Ovary (tissue), 9 donors: ENCODE results near the gene TEX28. TPM values are rescaled to one million over a fixed set of nuclear protein-coding genes. Genes with fewer than 3 reads are reported as not detected.
"Not testable (repeated sequence)": the region's sequence is repeated elsewhere in the genome, so short reads cannot be mapped to it uniquely, and the experiment has no call there.

ENCODE experiments used
- DNase-seq, 5 donors: peaks; one replicate each; pipeline ENCODE4 v3.0.0-alpha.2; 2019 to 2020
- H3K27ac ChIP-seq, 2 donors: fragments of 200-600 bp; one replicate each; pipeline versions ENCODE4 v1.5.1 to v1.8.0; 2019 to 2022
- H3K27me3 ChIP-seq: fragments of 200-600 bp; one replicate; pipeline ENCODE4 v1.8.0; 2022
- H3K36me3 ChIP-seq: fragments of 200-600 bp; sonication (generic); one replicate; pipeline ENCODE4 v1.5.1; 2019
- H3K4me1 ChIP-seq: one replicate; pipeline ENCODE4 v1.8.1; 2013; ENCODE audit warnings: mild to moderate bottlenecking, moderate library complexity; ENCODE audit not compliant: insufficient read depth
- H3K4me3 ChIP-seq: fragments of 200-600 bp; sonication (generic); one replicate; pipeline ENCODE4 v1.5.1; 2017
- H3K9me3 ChIP-seq, 2 donors: fragments of 200-600 bp in 1 of 2; sonication (generic) in 1 of 2; one replicate each; pipeline versions ENCODE4 v1.5.1 to v1.8.1; 2013 to 2019; ENCODE audit warnings: mild to moderate bottlenecking in 1 of 2, moderate library complexity in 1 of 2
- WGBS, 3 donors: extraction: QIAGEN DNeasy Blood & Tissue Kit in 1 of 3; methylation state at CpG; one replicate each; pipeline versions ENCODE4 v1.1.5 to v1.1.7; 2013 to 2017; 5-methylcytosine and 5-hydroxymethylcytosine counted together
- intact Hi-C, 4 donors: fragments of 100-400 bp; cut with DNase I; formaldehyde crosslinking; loops; one replicate each; pipeline versions ENCODE4 v1.11.0 to v1.15.1; 2022 to 2023
- polyA plus RNA-seq, 2 donors: library from polyadenylated mRNA; stranded (reverse); fragments of 200-250 nt in 1 of 2; fragments of 350-450 nt in 1 of 2; fragmentation: Illumina TruSeq in 1 of 2; extraction: RNeasy Lipid Tissue Mini Kit (QIAGEN cat#74804) in 1 of 2; gene quantifications; one replicate each; pipeline ENCODE4 v1.2.3, GENCODE V29; 2013 to 2014
- total RNA-seq, 7 donors: library from RNA; depleted of rRNA in 2 of 7; stranded (reverse); fragments of >200 nt in 2 of 7; fragmentation: NEBNext Ultra II Directional in 3 of 7; extraction: Animal tissue kit (Norgen Biotek cat#: 25700) in 3 of 7; gene quantifications; one replicate each; pipeline versions ENCODE4 v1.1.0 to v1.2.4, GENCODE V29; 2016 to 2023
- donor health status: DM: no; HTN: no; CAD: no; lungs with moderate emphysema.
- donor health status: DM: no; HTN: no; CAD: no.
- donor health status: Bipolar disorder and iron deficiency.
- donor health status: DM: yes; HTN: yes; CAD: no.
- donor health status: DM: no; HTN: no; CAD: no.
- donor health status: DM: yes; HTN: yes; CAD: no.

The TEX28 gene
- total and polyA plus RNA-seq, 9 donors = not detected

DNA sequence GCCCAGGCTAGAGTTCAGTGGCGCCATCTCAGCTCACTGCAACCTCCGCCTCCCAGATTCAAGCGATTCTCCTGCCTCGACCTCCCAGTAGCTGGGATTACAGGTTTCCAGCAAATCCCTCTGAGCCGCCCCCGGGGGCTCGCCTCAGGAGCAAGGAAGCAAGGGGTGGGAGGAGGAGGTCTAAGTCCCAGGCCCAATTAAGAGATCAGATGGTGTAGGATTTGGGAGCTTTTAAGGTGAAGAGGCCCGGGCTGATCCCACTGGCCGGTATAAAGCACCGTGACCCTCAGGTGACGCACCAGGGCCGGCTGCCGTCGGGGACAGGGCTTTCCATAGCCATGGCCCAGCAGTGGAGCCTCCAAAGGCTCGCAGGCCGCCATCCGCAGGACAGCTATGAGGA lies 37.6 kb downstream of the TEX28 start, which contains the start of gene OPN1MW3:
TSS of gene OPN1MW3 (plus strand) at position 301 of the 400 bp plus-strand sequence. CDS start at position 339, 38 bp downstream.
- no CpG with 5 or more reads among the region's 17 CpGs for WGBS, 3 donors
- intact Hi-C loops = not testable (repeated sequence)

GRCh38 chrX:154248076-154248475 lies 46.8 kb downstream of the TEX28 start:
- H3K36me3 ChIP-seq, H3K27ac ChIP-seq, H3K4me3 ChIP-seq, H3K9me3 ChIP-seq, H3K27me3 ChIP-seq, intact Hi-C loops, DNase-seq, H3K4me1 ChIP-seq: not testable (repeated sequence)
- WGBS, 3 donors = no CpG with 5 or more reads among the region's 10 CpGs

More for the DNA sequence above, 37.6 kb downstream of the TEX28 start, which contains the start of gene OPN1MW3:
- DNase-seq, H3K36me3 ChIP-seq, H3K4me3 ChIP-seq, H3K27ac ChIP-seq, H3K4me1 ChIP-seq, H3K27me3 ChIP-seq, H3K9me3 ChIP-seq: not testable (repeated sequence)

GRCh38 chrX:154247377-154248045 lies 47.4 kb downstream of the TEX28 start:
- H3K9me3 ChIP-seq, DNase-seq, H3K27me3 ChIP-seq, intact Hi-C loops, H3K27ac ChIP-seq, H3K4me3 ChIP-seq, H3K36me3 ChIP-seq, H3K4me1 ChIP-seq: not testable (repeated sequence)
- WGBS, 3 donors = 70% methylated on average over 1 of the region's 17 CpGs; no CpG with 5 or more reads in 2 of the 3 donors

DNA sequence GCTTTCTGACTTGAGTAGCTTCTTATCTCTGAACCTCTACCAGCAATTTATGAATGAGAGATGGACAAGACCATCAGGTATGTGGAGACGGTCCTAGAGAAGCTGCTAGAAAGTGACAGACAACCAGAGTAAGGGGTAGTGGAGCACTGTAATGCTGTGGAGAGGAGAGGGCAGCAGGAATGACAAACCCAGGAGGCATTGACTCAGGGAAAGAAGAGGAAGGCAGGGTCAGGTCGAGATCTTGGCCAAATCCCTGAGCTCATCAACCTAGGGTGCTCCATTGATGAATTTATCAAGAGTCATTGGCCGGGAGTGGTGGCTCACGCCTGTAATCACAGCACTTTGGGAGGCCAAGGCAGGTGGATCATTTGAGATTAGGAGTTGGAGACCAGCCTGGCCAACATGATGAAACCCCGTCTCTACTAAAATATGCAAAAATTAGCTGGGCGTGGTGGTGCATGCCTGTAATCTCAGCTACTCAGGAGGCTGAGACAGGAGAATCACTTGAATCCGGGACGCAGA lies 54.9 kb downstream of the TEX28 start:
- H3K27me3 ChIP-seq, H3K27ac ChIP-seq, H3K4me1 ChIP-seq, H3K9me3 ChIP-seq, H3K4me3 ChIP-seq, intact Hi-C loops, H3K36me3 ChIP-seq: not testable (repeated sequence)
- DNase-seq = peak in 2 of 5 donors; percentile 12 to 16
- WGBS, 3 donors = 77 to 83% (median 79%) methylated on average over 6 to 8 of the region's 8 CpGs

DNA sequence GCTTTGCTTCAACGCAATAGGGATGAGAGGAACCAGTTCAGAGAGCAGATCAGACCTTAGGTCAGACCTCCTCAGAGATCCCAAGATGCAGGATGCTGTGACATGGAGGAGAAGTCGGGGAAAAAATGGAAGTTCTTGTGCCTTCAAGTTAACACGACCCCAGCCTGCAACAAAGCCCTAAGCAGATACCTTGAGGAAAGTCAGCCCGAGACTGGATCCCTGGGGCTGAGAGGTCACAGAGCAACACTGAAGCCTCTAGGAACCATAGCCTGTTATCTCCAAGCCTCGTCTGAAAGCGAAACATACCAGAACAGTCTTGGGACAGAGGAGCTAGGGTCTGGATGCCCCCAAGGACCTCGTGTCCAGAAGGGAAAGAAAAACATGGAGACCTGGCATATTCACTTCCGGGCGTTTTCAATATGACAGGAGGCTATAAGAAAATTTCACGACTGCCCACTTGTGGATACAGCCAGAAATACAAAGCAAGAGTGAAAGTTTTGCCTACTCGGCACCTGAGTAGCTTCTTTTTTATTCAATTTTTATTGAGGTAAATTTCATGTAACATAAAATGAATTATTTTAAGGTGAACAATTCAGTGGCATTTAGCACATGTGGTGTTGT lies 55.9 kb downstream of the TEX28 start:
- H3K36me3 ChIP-seq, intact Hi-C loops, H3K4me3 ChIP-seq, H3K27me3 ChIP-seq, H3K27ac ChIP-seq, DNase-seq, H3K4me1 ChIP-seq, H3K9me3 ChIP-seq: not testable (repeated sequence)
- WGBS, 3 donors = 75 to 82% methylated on average over 1 to 8 of the region's 11 CpGs; no CpG with 5 or more reads in 1 of the 3 donors

- H3K4me3 ChIP-seq, H3K4me1 ChIP-seq, intact Hi-C loops, H3K27me3 ChIP-seq, DNase-seq, H3K9me3 ChIP-seq, H3K36me3 ChIP-seq, H3K27ac ChIP-seq: not testable (repeated sequence)
- no CpG with 5 or more reads among the region's 16 CpGs for WGBS, 3 donors
Measured at GRCh38 chrX:154233620-154234019, 61.3 kb downstream of the TEX28 start.

GRCh38 chrX:154231443-154231842 lies 63.5 kb downstream of the TEX28 start:
- H3K4me3 ChIP-seq, H3K9me3 ChIP-seq, DNase-seq, H3K27me3 ChIP-seq, H3K4me1 ChIP-seq, H3K36me3 ChIP-seq, H3K27ac ChIP-seq, intact Hi-C loops: not testable (repeated sequence)
- no CpG with 5 or more reads among the region's 3 CpGs for WGBS, 3 donors

GRCh38 chrX:154226706-154227105 lies 68.2 kb downstream of the TEX28 start:
- H3K27me3 ChIP-seq, H3K36me3 ChIP-seq, intact Hi-C loops, H3K4me1 ChIP-seq, H3K4me3 ChIP-seq, DNase-seq, H3K9me3 ChIP-seq, H3K27ac ChIP-seq: not testable (repeated sequence)
- WGBS, 3 donors = no CpG with 5 or more reads among the region's 9 CpGs

- intact Hi-C loops, H3K9me3 ChIP-seq: not testable (repeated sequence)
- WGBS, 3 donors = no CpG with 5 or more reads among the region's 6 CpGs
Measured at GRCh38 chrX:154225292-154225691, 69.6 kb downstream of the TEX28 start.

More at GRCh38 chrX:154225292-154225691, 69.6 kb downstream of the TEX28 start:
- not testable (repeated sequence) for H3K36me3 ChIP-seq, H3K4me1 ChIP-seq, H3K4me3 ChIP-seq, H3K27ac ChIP-seq, DNase-seq, H3K27me3 ChIP-seq
